DND-41 (cell line): ENCODE data around the gene SLC16A3.
A peak's percentile ranks its signal among the peaks of the same experiment; 100 is the strongest.

Experiments
- ATAC-seq: fragments of 200-7000 bp; cut with Tn5 transposase; 3 replicates; pipeline ENCODE4 v1.9.1; 2021; ENCODE audit warnings: low read depth; ENCODE audit not compliant: insufficient read depth
- DNase-seq: peaks from one replicate; pipeline ENCODE4 v3.0.0-alpha.2; 2020
- H2AFZ ChIP-seq: 2 replicates; pipeline ENCODE4 v1.6.0; 2012; ENCODE audit warnings: low read depth, low read length
- H3K27ac ChIP-seq: 2 replicates; pipeline ENCODE4 v1.5.1; 2012; ENCODE audit warnings: low read length, inconsistent platforms
- H3K27me3 ChIP-seq: fragments of 200-600 bp; sonication (generic); 2 replicates; pipeline ENCODE4 v1.6.0; 2012; ENCODE audit warnings: low read length, mild to moderate bottlenecking, inconsistent platforms; ENCODE audit not compliant: insufficient read depth, poor library complexity
- H3K36me3 ChIP-seq: 2 replicates; pipeline ENCODE4 v1.5.1; 2012; ENCODE audit warnings: low read length, inconsistent platforms; ENCODE audit not compliant: insufficient read depth
- H3K4me1 ChIP-seq: 2 replicates; pipeline ENCODE4 v1.5.1; 2012; ENCODE audit warnings: mild to moderate bottlenecking, low read length; ENCODE audit not compliant: insufficient read depth
- H3K4me2 ChIP-seq: 2 replicates; pipeline ENCODE4 v1.6.0; 2012; ENCODE audit warnings: mild to moderate bottlenecking, moderate library complexity, low read length, inconsistent platforms; ENCODE audit not compliant: insufficient read depth
- H3K4me3 ChIP-seq, 2 experiments: fragments of 200-600 bp in 1 of 2; shearing (Covaris generic) in 1 of 2; 2 replicates each; pipeline ENCODE4 v1.5.1; 2012 to 2016; ENCODE audit warnings: inconsistent platforms in 2 of 2, low read length in 2 of 2, mild to moderate bottlenecking in 2 of 2, low read depth in 1 of 2, moderate library complexity in 1 of 2
- H3K79me2 ChIP-seq: 2 replicates; pipeline ENCODE4 v1.6.0; 2012; ENCODE audit warnings: low read length, inconsistent platforms; ENCODE audit not compliant: insufficient read depth
- H3K9ac ChIP-seq: 2 replicates; pipeline ENCODE4 v1.6.0; 2012; ENCODE audit warnings: low read depth, mild to moderate bottlenecking, inconsistent platforms, low read length, moderate library complexity
- H3K9me3 ChIP-seq: 2 replicates; pipeline ENCODE4 v1.5.1; 2012; ENCODE audit warnings: low read length, moderate library complexity, mild to moderate bottlenecking, inconsistent platforms; ENCODE audit not compliant: insufficient read depth, severe bottlenecking
- H4K20me1 ChIP-seq: 2 replicates; pipeline ENCODE4 v1.6.0; 2012; ENCODE audit warnings: low read length; ENCODE audit not compliant: insufficient read depth
- EZH2 ChIP-seq: IDR thresholded peaks from 3 replicates; pipeline ENCODE4 v1.6.1; 2012; ENCODE audit warnings: borderline replicate concordance, low read depth, mild to moderate bottlenecking, moderate library complexity, low read length, inconsistent platforms; ENCODE audit not compliant: severe bottlenecking
- TF ChIP-seq, protein P1 (sequence below): IDR thresholded peaks from 2 replicates; pipeline ENCODE4 v1.5.1; 2012; ENCODE audit warnings: borderline replicate concordance, low read length, moderate library complexity, mild to moderate bottlenecking; ENCODE audit not compliant: poor library complexity, severe bottlenecking; ENCODE audit errors: extremely low read depth

SLC16A3 gene

DNA sequence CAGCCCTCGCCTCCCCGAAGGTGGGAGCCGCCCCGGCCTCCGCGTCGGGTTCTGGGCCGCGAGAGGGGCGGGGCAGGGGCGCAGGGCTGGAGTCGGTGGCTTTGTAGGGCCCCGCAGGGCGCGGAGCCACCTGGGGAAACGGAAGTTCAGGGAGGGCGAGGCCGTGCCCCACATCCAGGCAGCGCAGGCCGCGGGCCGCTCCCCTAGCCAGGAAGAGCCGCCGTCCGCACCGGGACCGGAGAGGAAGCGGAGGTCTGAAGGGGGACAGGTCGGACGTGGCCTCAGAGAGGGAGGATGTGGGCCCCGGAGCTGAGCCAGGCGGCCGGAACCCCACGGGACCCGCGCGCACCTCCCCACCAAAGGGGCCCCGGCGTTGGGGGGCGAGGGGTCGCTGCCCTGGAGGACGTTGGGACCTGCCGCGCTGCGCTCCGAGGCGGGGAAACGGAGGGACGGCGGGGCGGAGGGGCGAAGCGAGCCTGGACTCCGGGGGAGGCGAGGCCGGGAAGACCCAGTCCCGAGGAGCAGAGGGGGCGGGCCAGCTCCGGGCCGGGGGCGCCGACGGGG, 482 bp upstream of the SLC16A3 start:
- TF ChIP-seq, protein P1, sequence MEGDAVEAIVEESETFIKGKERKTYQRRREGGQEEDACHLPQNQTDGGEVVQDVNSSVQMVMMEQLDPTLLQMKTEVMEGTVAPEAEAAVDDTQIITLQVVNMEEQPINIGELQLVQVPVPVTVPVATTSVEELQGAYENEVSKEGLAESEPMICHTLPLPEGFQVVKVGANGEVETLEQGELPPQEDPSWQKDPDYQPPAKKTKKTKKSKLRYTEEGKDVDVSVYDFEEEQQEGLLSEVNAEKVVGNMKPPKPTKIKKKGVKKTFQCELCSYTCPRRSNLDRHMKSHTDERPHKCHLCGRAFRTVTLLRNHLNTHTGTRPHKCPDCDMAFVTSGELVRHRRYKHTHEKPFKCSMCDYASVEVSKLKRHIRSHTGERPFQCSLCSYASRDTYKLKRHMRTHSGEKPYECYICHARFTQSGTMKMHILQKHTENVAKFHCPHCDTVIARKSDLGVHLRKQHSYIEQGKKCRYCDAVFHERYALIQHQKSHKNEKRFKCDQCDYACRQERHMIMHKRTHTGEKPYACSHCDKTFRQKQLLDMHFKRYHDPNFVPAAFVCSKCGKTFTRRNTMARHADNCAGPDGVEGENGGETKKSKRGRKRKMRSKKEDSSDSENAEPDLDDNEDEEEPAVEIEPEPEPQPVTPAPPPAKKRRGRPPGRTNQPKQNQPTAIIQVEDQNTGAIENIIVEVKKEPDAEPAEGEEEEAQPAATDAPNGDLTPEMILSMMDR = no peak
- peak; percentile 51 for TF ChIP-seq EZH2
- Histone ChIP-seq H2AFZ (peak overlapping the region; percentile 77), H4K20me1 (no peaks in the 10 kb centered on the region; the same call in 1 of the 2 replicates), H3K27me3 (peaks cover 3% of the 10 kb centered on the region), H3K4me3 (peak overlapping the region; percentile 69 to 79; a peak in 3 of 4 replicates), H3K9ac (peak overlapping the region; percentile 92), H3K79me2 (peaks cover 3% of the 10 kb centered on the region; the same call in 1 of the 2 replicates), H3K4me2 (peak overlapping the region; percentile 78), H3K4me1 (peaks cover 24% of the 10 kb centered on the region), H3K27ac (peak overlapping the region; percentile 66), H3K36me3 (no peaks in the 10 kb centered on the region), H3K9me3 (no peaks in the 10 kb centered on the region)
- ATAC-seq = peak; percentile 88
- peak; percentile 75 for DNase-seq

DNA sequence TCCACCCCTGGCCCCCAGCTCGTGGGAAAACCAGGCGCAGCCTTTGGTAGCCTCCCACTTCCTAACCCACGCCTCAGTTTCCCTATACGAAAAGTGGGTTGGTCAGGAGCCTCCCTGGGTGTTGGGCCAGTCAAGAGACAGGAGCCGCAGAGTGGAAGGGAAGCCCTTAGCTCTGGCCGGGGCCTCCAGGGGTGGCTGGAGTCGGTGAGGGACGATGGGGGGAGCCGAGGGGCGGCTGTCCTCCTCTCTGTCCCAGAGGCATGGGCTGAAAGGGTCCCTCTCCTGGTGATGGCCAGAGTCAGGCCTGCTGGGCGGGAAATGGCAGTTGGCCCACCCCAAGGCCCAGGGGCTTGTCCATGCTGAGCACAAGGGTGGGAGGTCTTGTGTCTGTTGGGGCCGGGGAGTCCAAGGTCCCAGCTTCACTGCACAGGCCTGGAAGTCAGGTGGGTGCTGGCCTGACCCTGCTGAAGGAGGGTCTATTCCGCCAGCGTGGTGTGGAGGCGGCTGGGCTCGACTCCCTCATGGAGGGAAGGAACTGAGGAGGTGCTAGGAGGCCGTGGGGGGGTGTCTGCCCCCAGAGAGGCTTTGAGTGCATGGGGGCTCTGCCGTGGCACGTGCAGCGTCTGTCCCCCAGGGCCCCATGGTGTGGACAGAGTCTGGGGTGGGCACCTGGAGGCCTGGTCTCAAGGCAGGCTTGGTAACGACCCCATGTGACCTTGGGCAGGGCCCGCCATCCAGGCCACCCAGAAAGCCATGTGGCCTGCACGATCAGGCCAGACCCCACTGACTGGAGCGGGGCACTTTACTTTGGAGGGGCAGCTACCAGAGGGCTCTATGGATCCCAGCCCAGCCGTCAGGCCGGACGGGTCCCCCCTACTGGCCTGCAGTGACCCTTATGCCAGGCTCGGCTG, 1.1 kb downstream of the SLC16A3 start:
- peaks cover 3% of the 10 kb centered on the region; the same call in 1 of the 2 replicates for H3K79me2 ChIP-seq
- H4K20me1 ChIP-seq = no peaks in the 10 kb centered on the region; the same call in 1 of the 2 replicates
- peak overlapping the region; percentile 78 for H3K4me2 ChIP-seq
- H3K4me3 ChIP-seq = no peak overlapping the region
- H2AFZ ChIP-seq = no peak overlapping the region
- no peak overlapping the region for H3K27ac ChIP-seq
- H3K9me3 ChIP-seq = no peaks in the 10 kb centered on the region
- TF ChIP-seq, protein P1 = no peak
- no peak for TF ChIP-seq EZH2
- H3K9ac ChIP-seq = no peak overlapping the region; the same call in 1 of the 2 replicates
- DNase-seq (no peak), ATAC-seq (no peak)
- H3K36me3 ChIP-seq = no peaks in the 10 kb centered on the region
- H3K27me3 ChIP-seq = peaks cover 3% of the 10 kb centered on the region
- peaks cover 24% of the 10 kb centered on the region for H3K4me1 ChIP-seq

DNA sequence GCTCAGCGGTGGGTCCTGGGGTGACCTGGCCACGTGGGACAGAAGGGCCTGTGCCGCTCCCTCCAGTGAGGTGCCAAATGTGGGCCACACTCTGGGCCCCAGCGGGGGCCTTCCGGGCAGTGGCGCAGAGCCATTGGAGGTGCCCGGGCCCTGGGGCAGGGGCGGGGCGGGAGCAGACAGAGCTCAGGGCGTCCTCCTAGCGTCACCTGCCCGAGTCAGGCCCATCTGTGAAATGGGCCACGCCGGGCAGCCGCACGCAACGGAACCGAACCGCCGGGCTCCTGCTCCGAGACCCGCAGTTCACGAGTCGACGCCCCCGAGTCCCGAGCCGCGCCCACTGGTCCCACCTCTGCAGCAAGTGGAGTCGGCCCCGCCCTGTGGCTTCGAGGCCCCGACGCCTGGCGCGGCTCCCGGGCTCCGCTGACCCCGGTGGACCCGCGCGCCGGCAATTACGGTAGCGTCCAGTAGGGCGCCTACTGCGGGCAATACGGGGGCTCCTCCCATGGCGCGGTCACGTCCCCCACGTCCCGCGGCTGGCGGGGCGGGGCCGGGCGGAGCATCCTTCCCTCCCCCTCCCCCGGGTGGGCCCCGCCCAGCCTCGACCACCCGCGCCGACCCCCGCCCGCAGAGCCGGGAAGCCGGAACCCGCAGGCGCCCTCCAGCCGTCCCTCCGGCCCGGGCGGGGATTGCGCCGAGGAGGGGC, 1.9 kb downstream of the SLC16A3 start:
- peaks cover 3% of the 10 kb centered on the region; the same call in 1 of the 2 replicates for H3K79me2 ChIP-seq

More for the DNA sequence above, 1.9 kb downstream of the SLC16A3 start:
- no peak overlapping the region for H3K27ac ChIP-seq
- H3K9ac ChIP-seq = no peak overlapping the region
- no peak overlapping the region for H3K4me3 ChIP-seq
- no peak overlapping the region for H2AFZ ChIP-seq
- DNase-seq (no peak), ATAC-seq (no peak)
- H3K9me3 ChIP-seq = no peaks in the 10 kb centered on the region
- H3K36me3 ChIP-seq = no peaks in the 10 kb centered on the region
- peaks cover 24% of the 10 kb centered on the region for H3K4me1 ChIP-seq
- H4K20me1 ChIP-seq = no peaks in the 10 kb centered on the region; the same call in 1 of the 2 replicates
- H3K27me3 ChIP-seq = peaks cover 3% of the 10 kb centered on the region
- no peak for TF ChIP-seq EZH2
- TF ChIP-seq, protein P1 = no peak
- H3K4me2 ChIP-seq = no peak overlapping the region
